HL-60 (cell line): ENCODE results near the gene MAN1C1.

Experiments used
- POLR2AphosphoS5 ChIP-seq: IDR thresholded peaks from 2 replicates; pipeline ENCODE4 v1.6.1; 2012; ENCODE audit warnings: low read depth
- TF ChIP-seq, protein P1 (sequence below): IDR thresholded peaks from one replicate; pipeline ENCODE4 v1.5.1; 2011; ENCODE audit warnings: low read length, control low read depth, inconsistent platforms; ENCODE audit not compliant: insufficient read depth

DNA sequence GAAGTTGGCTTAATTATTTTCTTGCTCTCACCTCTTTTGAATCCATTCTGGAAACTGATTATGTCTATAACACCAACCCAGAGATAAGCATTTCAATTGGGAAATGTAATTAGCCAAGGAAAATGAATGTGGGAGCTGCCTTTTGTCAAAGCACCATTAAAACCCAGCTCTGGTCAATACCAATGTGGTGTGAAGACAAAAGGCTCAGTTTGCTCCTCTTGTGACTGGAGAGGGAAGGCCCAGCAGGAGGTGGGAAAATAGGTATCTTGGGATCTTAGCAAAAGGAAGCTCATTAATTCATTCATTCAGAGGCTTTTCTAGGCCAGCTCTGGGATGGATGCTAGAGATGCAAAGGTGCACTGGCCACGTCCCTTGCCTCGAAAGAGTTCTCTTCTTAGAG lies 108.4 kb downstream of the MAN1C1 start:
- TF ChIP-seq, protein P1, sequence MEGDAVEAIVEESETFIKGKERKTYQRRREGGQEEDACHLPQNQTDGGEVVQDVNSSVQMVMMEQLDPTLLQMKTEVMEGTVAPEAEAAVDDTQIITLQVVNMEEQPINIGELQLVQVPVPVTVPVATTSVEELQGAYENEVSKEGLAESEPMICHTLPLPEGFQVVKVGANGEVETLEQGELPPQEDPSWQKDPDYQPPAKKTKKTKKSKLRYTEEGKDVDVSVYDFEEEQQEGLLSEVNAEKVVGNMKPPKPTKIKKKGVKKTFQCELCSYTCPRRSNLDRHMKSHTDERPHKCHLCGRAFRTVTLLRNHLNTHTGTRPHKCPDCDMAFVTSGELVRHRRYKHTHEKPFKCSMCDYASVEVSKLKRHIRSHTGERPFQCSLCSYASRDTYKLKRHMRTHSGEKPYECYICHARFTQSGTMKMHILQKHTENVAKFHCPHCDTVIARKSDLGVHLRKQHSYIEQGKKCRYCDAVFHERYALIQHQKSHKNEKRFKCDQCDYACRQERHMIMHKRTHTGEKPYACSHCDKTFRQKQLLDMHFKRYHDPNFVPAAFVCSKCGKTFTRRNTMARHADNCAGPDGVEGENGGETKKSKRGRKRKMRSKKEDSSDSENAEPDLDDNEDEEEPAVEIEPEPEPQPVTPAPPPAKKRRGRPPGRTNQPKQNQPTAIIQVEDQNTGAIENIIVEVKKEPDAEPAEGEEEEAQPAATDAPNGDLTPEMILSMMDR: no peak
- TF ChIP-seq POLR2AphosphoS5: no peak
